Activated naive CD8-positive, alpha-beta T cell treated with anti-CD3 and anti-CD28 coated beads, Interleukin-2, amount 10 ng/mL, durations not matched to agents 7 days and 5 days (primary cell): ENCODE results near the gene GNAT1. TPM values are rescaled to one million over a fixed set of nuclear protein-coding genes. Genes with fewer than 3 reads are reported as not detected.

Source experiments
- ATAC-seq: fragments of 150-1000 bp; cut with Tn5 transposase; one replicate; pipeline ENCODE4 v1.10.0; 2021; ENCODE audit warnings: low read depth, moderate library complexity
- POLR2A ChIA-PET: fragments of 350-600 bp; sonication (Branson Sonifier 250); formaldehyde crosslinking; loops from one replicate; lab custom pipeline; 2021; ENCODE audit warnings: antibody characterized with exemption; lab: Charles Lee
- DNase-seq: peaks from one replicate; pipeline ENCODE4 v3.0.0; 2021
- H3K27ac Mint-ChIP-seq: one replicate; pipeline ENCODE4 v1.8.0; 2022; ENCODE audit warnings: mild to moderate bottlenecking, mixed read lengths
- H3K27me3 Mint-ChIP-seq: one replicate; pipeline ENCODE4 v1.8.0; 2022; ENCODE audit warnings: mild to moderate bottlenecking, moderate library complexity, mixed read lengths
- H3K36me3 Mint-ChIP-seq: one replicate; pipeline ENCODE4 v1.8.0; 2021; ENCODE audit warnings: mild to moderate bottlenecking, mixed read lengths
- H3K4me1 Mint-ChIP-seq: one replicate; pipeline ENCODE4 v1.8.0; 2021; ENCODE audit warnings: mixed read lengths
- H3K4me3 Mint-ChIP-seq: one replicate; pipeline ENCODE4 v1.8.0; 2022; ENCODE audit warnings: mild to moderate bottlenecking, moderate library complexity, mixed read lengths
- H3K9me3 Mint-ChIP-seq: one replicate; pipeline ENCODE4 v1.8.0; 2021; ENCODE audit warnings: mixed read lengths
- total RNA-seq, 2 experiments: library from RNA; stranded (reverse); gene quantifications; one replicate each; pipeline ENCODE4 v1.2.3, GENCODE V29; 2021

Gene GNAT1
- total RNA-seq, 2 experiments from 2014 or later: not detected

- Mint-ChIP-seq H3K27me3 (peaks cover 5% of the 10 kb centered on the region), H3K9me3 (no peaks in the 10 kb centered on the region), H3K36me3 (no peaks in the 10 kb centered on the region), H3K27ac (peak overlapping the region; percentile 56), H3K4me1 (peaks cover 21% of the 10 kb centered on the region), H3K4me3 (no peak overlapping the region)
- ATAC-seq: no peak
- DNase-seq: no peak
- POLR2A ChIA-PET: interaction anchor here (1.4 to 5.9 kb wide), 3 partner anchors 13 to 63 kb away, joined by 3 to 47 read pairs (median 8); partner anchors contain the start of gene IFRD2
Observed at GRCh38 chr3:50229490-50229889, 38.1 kb downstream of the GNAT1 start.

DNA sequence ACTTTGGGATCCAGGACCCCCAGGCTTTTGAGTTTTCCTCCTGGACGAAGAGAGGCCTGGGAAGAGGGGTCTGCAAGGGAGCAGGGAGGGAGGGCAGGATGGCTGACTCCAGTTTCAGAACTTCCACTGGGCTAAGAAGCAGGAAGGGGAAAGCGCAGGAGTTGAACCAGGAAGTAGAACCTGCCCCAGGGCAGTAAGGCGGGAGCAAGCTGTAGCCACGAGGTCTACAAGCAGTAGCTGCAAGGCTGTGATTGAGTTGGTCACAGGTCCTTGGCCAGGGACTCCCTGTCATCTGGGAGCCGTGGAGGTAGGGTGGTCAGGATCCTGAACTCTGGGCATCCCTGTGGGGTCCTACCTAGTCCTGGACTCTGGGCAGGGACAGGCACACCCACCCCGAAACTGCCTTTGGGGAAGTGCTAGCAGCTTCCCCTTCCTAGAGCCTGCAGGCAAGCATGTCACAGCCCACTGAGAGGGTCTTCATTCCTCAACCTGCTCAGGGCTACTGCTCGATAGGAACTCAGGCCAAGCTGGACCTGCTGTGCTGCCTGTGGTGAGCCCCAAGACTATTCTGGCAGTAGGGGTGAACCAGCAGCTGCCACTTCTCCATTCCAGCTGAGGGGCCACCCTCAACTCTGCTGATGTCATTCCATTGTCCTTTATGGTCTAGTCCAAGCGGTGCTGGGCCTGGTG is 38.8 kb downstream of the GNAT1 start:
- Mint-ChIP-seq H3K27ac (peak overlapping the region; percentile 20), H3K4me3 (no peak overlapping the region), H3K4me1 (peaks cover 23% of the 10 kb centered on the region), H3K27me3 (no peaks in the 10 kb centered on the region), H3K36me3 (no peaks in the 10 kb centered on the region), H3K9me3 (no peaks in the 10 kb centered on the region)
- ATAC-seq (no peak), DNase-seq (no peak)
- POLR2A ChIA-PET: interaction anchor here (0.6 to 5.9 kb wide), 3 partner anchors 12 to 103 kb away, joined by 3 to 47 read pairs (median 3); no protein-coding TSS in a partner anchor

GRCh38 chr3:50230794-50231125 is 39.4 kb downstream of the GNAT1 start:
- peak overlapping the region; percentile 20 for H3K27ac Mint-ChIP-seq

GRCh38 chr3:50231581-50231980 is 40.2 kb downstream of the GNAT1 start:
- ATAC-seq: no peak
- H3K4me1 Mint-ChIP-seq: peaks cover 24% of the 10 kb centered on the region
- POLR2A ChIA-PET: interaction anchor here (5.9 kb wide), 1 partner anchor 11 kb away, joined by 47 read pairs; no protein-coding TSS in a partner anchor
- H3K27me3 Mint-ChIP-seq: no peaks in the 10 kb centered on the region
- DNase-seq: no peak
- H3K36me3 Mint-ChIP-seq: peaks cover 2% of the 10 kb centered on the region
- no peak overlapping the region for H3K4me3 Mint-ChIP-seq
- H3K9me3 Mint-ChIP-seq: no peaks in the 10 kb centered on the region
- no peak overlapping the region for H3K27ac Mint-ChIP-seq

More at GRCh38 chr3:50230794-50231125, 39.4 kb downstream of the GNAT1 start:
- DNase-seq (no peak), ATAC-seq (no peak)
- Mint-ChIP-seq H3K27me3 (no peaks in the 10 kb centered on the region), H3K36me3 (no peaks in the 10 kb centered on the region), H3K4me3 (no peak overlapping the region), H3K9me3 (no peaks in the 10 kb centered on the region), H3K4me1 (peaks cover 26% of the 10 kb centered on the region)
- POLR2A ChIA-PET: interaction anchor here (1.0 to 5.9 kb wide), 2 partner anchors 11 to 15 kb away, joined by 3 to 47 read pairs; no protein-coding TSS in a partner anchor

DNA sequence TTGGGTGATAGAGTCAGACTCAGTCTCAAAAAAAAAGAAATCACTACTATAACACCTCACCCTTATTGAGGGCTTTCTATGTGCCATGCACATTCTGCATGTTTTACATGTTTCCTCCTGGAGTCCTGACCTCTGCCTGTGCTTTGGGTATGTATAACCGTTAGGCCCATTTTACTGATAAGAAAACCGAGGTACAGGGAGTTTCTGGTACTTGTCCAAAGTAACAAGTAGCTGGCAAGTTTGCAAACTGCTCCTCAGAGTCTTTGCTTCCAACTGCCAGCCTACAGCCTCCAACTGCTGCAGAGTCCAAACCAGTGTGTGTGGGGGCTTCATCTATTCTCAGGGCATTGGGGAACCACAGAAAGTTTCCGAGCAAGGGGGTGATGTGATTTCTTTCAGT is 40.9 kb downstream of the GNAT1 start:
- ATAC-seq: no peak
- Mint-ChIP-seq H3K4me1 (peaks cover 20% of the 10 kb centered on the region), H3K4me3 (no peak overlapping the region), H3K27ac (peak overlapping the region; percentile 18), H3K36me3 (peaks cover 8% of the 10 kb centered on the region), H3K27me3 (no peaks in the 10 kb centered on the region), H3K9me3 (no peaks in the 10 kb centered on the region)
- POLR2A ChIA-PET: interaction anchor here (0.8 to 1.4 kb wide), 2 partner anchors 9 to 12 kb away, joined by 4 read pairs; no protein-coding TSS in a partner anchor
- no peak for DNase-seq

DNA sequence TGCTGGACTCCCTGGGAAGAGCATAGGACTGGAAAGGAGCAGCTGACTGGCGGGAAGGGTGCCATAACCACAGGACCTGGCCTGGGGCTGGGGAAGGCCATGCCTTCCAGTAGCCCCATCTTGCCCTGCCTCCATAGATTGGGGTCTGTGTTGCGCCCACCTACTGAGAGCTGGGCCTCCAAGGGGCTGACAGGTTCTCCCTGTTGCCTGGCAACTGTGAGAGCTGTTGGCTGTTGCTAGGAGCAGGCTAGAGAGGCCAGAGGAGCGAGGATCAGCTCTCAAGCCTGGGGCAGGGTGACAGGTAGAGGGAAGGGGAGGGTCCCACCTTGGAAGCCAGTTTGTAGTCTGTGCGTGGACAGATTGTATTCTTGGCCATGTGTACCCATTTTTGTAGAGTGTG is 41.8 kb downstream of the GNAT1 start:
- no peaks in the 10 kb centered on the region for H3K9me3 Mint-ChIP-seq
- H3K27ac Mint-ChIP-seq: no peak overlapping the region
- no peak for DNase-seq
- H3K27me3 Mint-ChIP-seq: no peaks in the 10 kb centered on the region
- peaks cover 18% of the 10 kb centered on the region for H3K4me1 Mint-ChIP-seq
- no peak overlapping the region for H3K4me3 Mint-ChIP-seq
- peaks cover 12% of the 10 kb centered on the region for H3K36me3 Mint-ChIP-seq
- no peak for ATAC-seq
- POLR2A ChIA-PET: interaction anchor here (0.7 to 1.4 kb wide), 4 partner anchors 11 to 84 kb away, joined by 3 to 4 read pairs (median 4); no protein-coding TSS in a partner anchor

DNA sequence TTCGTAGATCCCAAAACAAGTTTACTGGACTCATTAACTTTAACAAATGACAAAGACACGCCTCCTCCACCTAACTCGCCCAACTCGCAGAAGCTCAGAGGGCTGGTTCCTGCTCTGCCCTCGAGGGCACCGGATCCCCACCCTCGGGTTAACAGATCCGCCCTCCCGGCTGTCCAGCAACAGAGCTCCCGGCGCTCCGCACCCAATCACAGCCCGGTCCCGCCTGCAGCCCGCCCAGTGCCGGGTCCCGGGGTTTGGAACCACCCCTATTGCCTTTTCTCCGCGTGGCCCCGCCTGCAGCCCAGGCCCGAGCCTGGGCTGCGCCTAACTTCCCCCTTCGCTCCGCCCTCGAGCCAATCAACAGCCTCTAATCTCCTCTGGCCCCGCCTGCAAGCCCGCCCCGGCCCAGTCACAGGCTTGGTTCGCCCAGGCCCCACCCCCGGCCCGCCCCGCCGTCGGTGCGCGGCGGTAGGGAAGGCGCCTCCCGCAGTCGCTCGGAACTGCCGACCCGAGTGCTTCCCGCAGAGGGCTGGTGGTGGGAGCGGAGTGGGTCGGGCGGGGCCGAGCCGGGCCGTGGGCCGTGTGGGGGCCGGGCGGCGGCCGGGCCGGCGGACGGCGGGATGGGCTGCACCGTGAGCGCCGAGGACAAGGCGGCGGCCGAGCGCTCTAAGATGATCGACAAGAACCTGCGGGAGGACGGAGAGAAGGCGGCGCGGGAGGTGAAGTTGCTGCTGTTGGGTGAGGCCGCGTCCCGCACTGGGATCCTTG is 44.5 kb downstream of the GNAT1 start, which contains the start of gene GNAI2:
TSS of gene GNAI2 (plus strand) at position 489 of the 768 bp plus-strand sequence. CDS start at position 621, 132 bp downstream.
- peak; percentile 90 for ATAC-seq
- H3K36me3 Mint-ChIP-seq: peaks cover 16% of the 10 kb centered on the region
- POLR2A ChIA-PET: interaction anchor here (0.6 to 3.4 kb wide), 14 partner anchors 8 to 1982 kb away, joined by 3 to 48 read pairs (median 5); partner anchors contain the start of genes C3orf18, DCAF1, HYAL3 and NAA80
- peak; percentile 98 for DNase-seq
- H3K9me3 Mint-ChIP-seq: no peaks in the 10 kb centered on the region
- peak within 1 kb of the TSS; percentile 99 for H3K27ac Mint-ChIP-seq
- H3K27me3 Mint-ChIP-seq: no peaks in the 10 kb centered on the region
- peak within 1 kb of the TSS; percentile 100 for H3K4me3 Mint-ChIP-seq
- peaks cover 22% of the 10 kb centered on the region for H3K4me1 Mint-ChIP-seq

GRCh38 chr3:50236484-50237132 is 45.2 kb downstream of the GNAT1 start:
- H3K27ac Mint-ChIP-seq: peak overlapping the region; percentile 99
- peaks cover 16% of the 10 kb centered on the region for H3K36me3 Mint-ChIP-seq
- H3K27me3 Mint-ChIP-seq: no peaks in the 10 kb centered on the region
- DNase-seq (no peak), ATAC-seq (no peak)
- POLR2A ChIA-PET: interaction anchor here (0.6 to 3.4 kb wide), 10 partner anchors 9 to 1264 kb away, joined by 3 to 48 read pairs (median 6); partner anchors contain the start of genes CISH, DCAF1 and RASSF1
- peak overlapping the region; percentile 100 for H3K4me3 Mint-ChIP-seq
- H3K9me3 Mint-ChIP-seq: no peaks in the 10 kb centered on the region
- H3K4me1 Mint-ChIP-seq: peaks cover 27% of the 10 kb centered on the region

GRCh38 chr3:50237133-50237651 is 45.8 kb downstream of the GNAT1 start:
- H3K4me1 Mint-ChIP-seq: peaks cover 33% of the 10 kb centered on the region
- POLR2A ChIA-PET: interaction anchor here (1.0 to 3.4 kb wide), 9 partner anchors 10 to 375 kb away, joined by 3 to 48 read pairs (median 9); partner anchors contain the start of genes CISH and RASSF1

DNA sequence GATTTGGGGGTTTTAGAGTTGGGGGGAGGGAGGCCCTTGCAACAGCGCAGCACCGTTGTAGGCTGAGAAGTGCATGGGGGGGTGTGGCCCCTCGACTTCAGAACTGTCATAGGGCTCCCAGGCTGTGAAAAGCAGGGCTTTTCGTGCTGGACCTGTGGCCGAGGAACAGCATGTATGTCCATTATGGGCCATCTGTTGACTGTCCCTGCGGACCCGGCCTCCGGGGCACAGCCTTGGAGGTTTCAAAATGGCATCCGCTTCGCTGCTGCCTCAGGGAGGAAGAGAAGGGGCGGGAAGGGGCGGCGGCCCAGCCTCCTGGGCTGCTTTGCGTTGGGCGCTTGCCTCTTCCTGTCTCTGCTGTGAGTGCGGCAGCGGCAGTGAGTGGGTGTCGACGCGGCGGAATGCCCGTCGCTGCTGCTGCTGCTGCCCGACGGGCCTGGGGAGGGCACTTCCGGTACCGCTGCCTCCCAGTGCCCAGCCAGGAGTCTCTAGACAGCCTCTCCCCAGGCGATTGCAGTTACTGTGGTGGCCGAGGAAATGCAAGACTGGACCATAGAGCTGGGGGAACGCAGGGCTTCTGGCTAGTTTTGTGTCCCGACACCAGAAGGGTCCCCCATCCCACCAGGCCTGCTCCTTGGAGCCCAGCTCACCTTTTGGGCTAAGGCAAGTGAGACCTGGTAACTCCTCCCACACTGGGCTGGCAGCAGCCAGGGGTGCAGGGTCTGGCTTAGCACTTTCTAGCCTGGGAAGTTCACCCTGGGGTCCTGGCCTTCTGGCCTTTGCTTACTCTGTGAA is 46.5 kb downstream of the GNAT1 start:
- POLR2A ChIA-PET: interaction anchor here (0.6 to 3.4 kb wide), 10 partner anchors 9 to 374 kb away, joined by 3 to 48 read pairs (median 6); partner anchors contain the start of genes CISH and RASSF1
- peak overlapping the region; percentile 100 for H3K4me3 Mint-ChIP-seq

More at GRCh38 chr3:50237133-50237651, 45.8 kb downstream of the GNAT1 start:
- H3K36me3 Mint-ChIP-seq: peaks cover 16% of the 10 kb centered on the region
- no peak for ATAC-seq
- DNase-seq: peak; percentile 69
- H3K27ac Mint-ChIP-seq: peak overlapping the region; percentile 99
- H3K4me3 Mint-ChIP-seq: peak overlapping the region; percentile 100
- no peaks in the 10 kb centered on the region for H3K9me3 Mint-ChIP-seq
- H3K27me3 Mint-ChIP-seq: no peaks in the 10 kb centered on the region

GRCh38 chr3:50238549-50239026 is 47.2 kb downstream of the GNAT1 start:
- no peaks in the 10 kb centered on the region for H3K27me3 Mint-ChIP-seq
- H3K4me3 Mint-ChIP-seq: peak overlapping the region; percentile 100
- DNase-seq (no peak), ATAC-seq (no peak)
- POLR2A ChIA-PET: interaction anchor here (0.6 to 1.8 kb wide), 5 partner anchors 8 to 373 kb away, joined by 3 to 8 read pairs (median 4); partner anchors contain the start of gene CISH
- H3K27ac Mint-ChIP-seq: peak overlapping the region; percentile 99
- no peaks in the 10 kb centered on the region for H3K9me3 Mint-ChIP-seq
- H3K36me3 Mint-ChIP-seq: peaks cover 20% of the 10 kb centered on the region
- H3K4me1 Mint-ChIP-seq: peaks cover 41% of the 10 kb centered on the region

More for the DNA sequence above, 46.5 kb downstream of the GNAT1 start:
- Mint-ChIP-seq H3K4me1 (peaks cover 39% of the 10 kb centered on the region), H3K27ac (peak overlapping the region; percentile 99), H3K27me3 (no peaks in the 10 kb centered on the region), H3K36me3 (peaks cover 20% of the 10 kb centered on the region), H3K9me3 (no peaks in the 10 kb centered on the region)
- ATAC-seq (peak; percentile 49), DNase-seq (peak; percentile 86)
